K562 (cell line): ENCODE data around the gene CDS1. TPM values are rescaled to one million over a fixed set of nuclear protein-coding genes. Genes with fewer than 3 reads are reported as not detected.

Experiments used
- ATAC-seq: fragments of 200-7000 bp; cut with Tn5 transposase; 3 replicates; pipeline ENCODE4 v1.9.1; 2020; ENCODE audit warnings: moderate library complexity
- BruUV-seq: library from RNA; stranded (reverse); fragments of 400-500 nt; replicated peaks from 2 replicates; lab custom pipeline; 2021; lab: Mats Ljungman, UMichigan
- CTCF ChIA-PET: fragments of 300-600 bp; formaldehyde crosslinking; extraction: SDS; loops from one replicate; lab custom pipeline; 2021; ENCODE audit warnings: low intra/inter-chr PET ratio; lab: Yijun Ruan, JAX
- POLR2A ChIA-PET: fragments of 300-600, 350-650 bp; sonication (Branson Sonifier 250); formaldehyde crosslinking; extraction: SDS; loops from one replicate; lab custom pipeline; 2021; ENCODE audit warnings: antibody characterized with exemption, inconsistent platforms; lab: Yijun Ruan, JAX
- DNase-seq, 4 experiments: peaks; one replicate each; pipeline versions ENCODE4 v3.0.0 to v3.0.0-alpha.2; 2011 to 2018; ENCODE audit warnings: low spot score in 3 of 4, mixed read lengths in 3 of 4; ENCODE audit errors: extremely low read depth in 1 of 4
- FAIRE-seq: peaks from 2 replicates; lab custom pipeline; 2011; peaks lifted over from hg19 to GRCh38; lab: Jason Lieb, UNC
- H2AFZ ChIP-seq: 2 replicates; pipeline ENCODE4 v1.6.0; 2011; ENCODE audit warnings: low read depth, low read length, control low read depth, inconsistent platforms
- H3K27ac ChIP-seq: fragments of 200-600 bp; 3 replicates; pipeline ENCODE4 v1.8.0; 2011; ENCODE audit warnings: low read depth, mild to moderate bottlenecking, control low read depth, inconsistent platforms, low read length, moderate library complexity, mixed read lengths; ENCODE audit errors: extremely low read depth
- H3K27me3 ChIP-seq, 2 experiments: fragments of 300-600 bp in 1 of 2; 2 replicates in 1 of 2; 3 replicates in 1 of 2; pipeline versions ENCODE4 v1.6.0 to v1.8.0; 2011; ENCODE audit warnings: inconsistent platforms in 2 of 2, low read length in 2 of 2, mild to moderate bottlenecking in 1 of 2, mixed read lengths in 1 of 2, moderate library complexity in 1 of 2; ENCODE audit not compliant: control insufficient read depth in 2 of 2, insufficient read depth in 2 of 2
- H3K36me3 ChIP-seq: fragments of 300-600 bp; 3 replicates; pipeline ENCODE4 v1.8.0; 2011; ENCODE audit warnings: mild to moderate bottlenecking, low read length, inconsistent platforms; ENCODE audit not compliant: control insufficient read depth, insufficient read depth
- H3K4me1 ChIP-seq, 2 experiments: fragments of 200-600 bp in 1 of 2; replicated peaks in 1 of 2; 2 replicates in 1 of 2; 3 replicates in 1 of 2; pipeline versions ENCODE4 v1.5.1 to v1.8.0; 2011; ENCODE audit warnings: inconsistent platforms in 2 of 2, low read length in 2 of 2, mild to moderate bottlenecking in 1 of 2, mixed read lengths in 1 of 2, moderate library complexity in 1 of 2; ENCODE audit not compliant: control insufficient read depth in 2 of 2, insufficient read depth in 2 of 2
- H3K4me2 ChIP-seq: 2 replicates; pipeline ENCODE4 v1.6.1; 2011; ENCODE audit warnings: low read length, control low read depth, inconsistent platforms, mixed read lengths; ENCODE audit not compliant: insufficient read depth
- H3K4me3 ChIP-seq: fragments of 200-600 bp; sonication (generic), shearing (Covaris generic); 2 replicates; pipeline ENCODE4 v1.5.1; 2016; ENCODE audit warnings: control low read depth, inconsistent platforms
- H3K79me2 ChIP-seq: fragments of 200-600 bp; 3 replicates; pipeline ENCODE4 v1.8.0; 2011; ENCODE audit warnings: low read length, inconsistent platforms; ENCODE audit not compliant: control insufficient read depth, insufficient read depth
- H3K9ac ChIP-seq, 2 experiments: 2 replicates each; pipeline versions ENCODE4 v1.6.0 to v1.6.1; 2011; ENCODE audit warnings: low read depth in 2 of 2, low read length in 2 of 2, control low read depth in 1 of 2, inconsistent platforms in 1 of 2, mild to moderate bottlenecking in 1 of 2, mixed read lengths in 1 of 2; ENCODE audit not compliant: insufficient read depth in 1 of 2
- H3K9me1 ChIP-seq: one replicate; pipeline ENCODE4 v1.6.0; 2011; ENCODE audit warnings: inconsistent platforms, mild to moderate bottlenecking, low read length, moderate library complexity; ENCODE audit not compliant: control insufficient read depth, insufficient read depth
- H3K9me3 ChIP-seq: replicated peaks from 2 replicates; pipeline ENCODE4 v1.5.1; 2011; ENCODE audit warnings: low read depth, low read length, inconsistent platforms; ENCODE audit not compliant: control insufficient read depth, insufficient read depth
- H4K20me1 ChIP-seq: replicated peaks from 2 replicates; pipeline ENCODE4 v1.6.1; 2011; ENCODE audit warnings: low read length, inconsistent platforms, mixed read lengths; ENCODE audit not compliant: control insufficient read depth, insufficient read depth
- ARID3B ChIP-seq: fragments of 250-450 bp; sonication (Bioruptor Pico); IDR thresholded peaks from 2 replicates; pipeline ENCODE4 v1.4.0; 2020; ENCODE audit warnings: borderline replicate concordance
- ELK1 ChIP-seq: sonication (generic); formaldehyde crosslinking; IDR thresholded peaks from 2 replicates; pipeline ENCODE4 v1.8.1; 2022; ENCODE audit warnings: missing genetic modification reagents
- SNIP1 ChIP-seq: fragments of 450-650 bp; IDR thresholded peaks from 2 replicates; pipeline ENCODE4 v1.7.1; 2017; ENCODE audit warnings: low read depth, mild to moderate bottlenecking
- ZFP30 ChIP-seq: fragments of 250-450 bp; sonication (Bioruptor Pico); IDR thresholded peaks from 2 replicates; pipeline ENCODE4 v1.8.0; 2022; ENCODE audit warnings: moderate library complexity, mild to moderate bottlenecking, inconsistent platforms, borderline replicate concordance
- WGBS: fragments of 100-300 bp; shearing (Covaris generic); methylation state at CpG from one replicate; pipeline ENCODE4 v1.1.6; 2016; ENCODE audit warnings: low coverage, mixed read lengths; ENCODE audit not compliant: insufficient coverage; ENCODE audit errors: missing lambda C conversion rate; 5-methylcytosine and 5-hydroxymethylcytosine counted together
- in situ Hi-C: fragments of 300-500 bp; cut with MboI; formaldehyde crosslinking; loops from 4 replicates; pipeline ENCODE4 v1.15.0; 2018; ENCODE audit warnings: inconsistent platforms, mixed read lengths
- intact Hi-C: fragments of 100-400 bp; cut with micrococcal nuclease; formaldehyde crosslinking; loops from 2 replicates; pipeline ENCODE4 v1.14.2; 2022
- polyA plus RNA-seq, 8 experiments: library from polyadenylated mRNA; depleted of rRNA in 4 of 8; stranded (reverse) in 5 of 8; unstranded in 3 of 8; fragments of >200 nt; fragmentation: Nextera tagmentation in 2 of 8; fragmentation: Illumina TruSeq in 1 of 8; extraction: Ambion mirVana in 2 of 8; extraction: Trizol in 1 of 8; gene quantifications; 2 replicates each; pipeline versions ENCODE4 v1.2.1 to v1.2.3, GENCODE V29; 2011 to 2014; ENCODE audit warnings: inconsistent platforms in 1 of 8, missing spikeins in 1 of 8
- total RNA-seq, 7 experiments: library from RNA; depleted of rRNA in 6 of 7; stranded (reverse); fragments of >200 nt in 6 of 7; fragmentation: Illumina TruSeq in 2 of 7; extraction: Trizol in 2 of 7; gene quantifications; 2 replicates each; pipeline versions ENCODE4 v1.2.1 to v1.2.3, GENCODE V29; 2011 to 2021; ENCODE audit warnings: low replicate concordance in 1 of 7

The CDS1 gene
- total and polyA plus RNA-seq, 9 of the 15 experiments (the other 6 are each of a cell fraction or from before 2014, with no cell fraction given): 0.04 to 0.42 (median 0.15) TPM

GRCh38 chr4:84614891-84615290 lies 32.0 kb downstream of the CDS1 start:
- POLR2A ChIA-PET: no interaction called here
- TF ChIP-seq ARID3B (CRISPR knock-in tag): no peak
- no peak for TF ChIP-seq ELK1
- TF ChIP-seq ZFP30 (CRISPR knock-in tag): no peak
- no peak for TF ChIP-seq SNIP1
- Histone ChIP-seq H3K4me1 (no peaks in the 10 kb centered on the region), H3K4me3 (no peak overlapping the region), H3K27me3 (peaks cover 0 to 5% of the 10 kb centered on the region in 2 experiments; a peak in 2 of 5 replicates), H3K36me3 (no peaks in the 10 kb centered on the region), H3K9me3 (no peaks in the 10 kb centered on the region), H3K79me2 (no peaks in the 10 kb centered on the region), H2AFZ (no peak overlapping the region), H3K9ac (no peak overlapping the region), H4K20me1 (no peaks in the 10 kb centered on the region), H3K4me2 (no peak overlapping the region), H3K9me1 (no peaks in the 10 kb centered on the region), H3K27ac (no peak overlapping the region)
- intact Hi-C loops (no loop called here), in situ Hi-C loops (no loop called here)
- ATAC-seq (no peak), DNase-seq (no peak), FAIRE-seq (no peak)
- no TSS peak for BruUV-seq
- CTCF ChIA-PET: no interaction called here
- WGBS: 4% methylated on average over 5 of the region's 5 CpGs
